H9 (cell line): ENCODE results near the gene TXNRD1. TPM values are rescaled to one million over a fixed set of nuclear protein-coding genes. Genes with fewer than 3 reads are reported as not detected.

Source experiments
- DNase-seq: peaks from one replicate; pipeline ENCODE4 v3.0.0-alpha.2; 2017
- H2AFZ ChIP-seq: one replicate; pipeline ENCODE4 v1.6.1; 2013; ENCODE audit warnings: mild to moderate bottlenecking, low read length, control low read depth, moderate library complexity
- H2AK5ac ChIP-seq: 2 replicates; pipeline ENCODE4 v1.6.1; 2013; ENCODE audit warnings: low read length, control low read depth, mixed read lengths; ENCODE audit not compliant: insufficient read length
- H2BK120ac ChIP-seq: one replicate; pipeline ENCODE4 v1.6.1; 2013; ENCODE audit warnings: low read depth, mild to moderate bottlenecking, low read length, control low read depth, inconsistent platforms; ENCODE audit not compliant: poor library complexity, severe bottlenecking
- H2BK12ac ChIP-seq: 2 replicates; pipeline ENCODE4 v1.6.1; 2013; ENCODE audit warnings: low read length, control low read depth, mixed read lengths, low read depth; ENCODE audit not compliant: insufficient read length
- H2BK15ac ChIP-seq: 2 replicates; pipeline ENCODE4 v1.6.1; 2013; ENCODE audit warnings: low read depth, low read length, control low read depth
- H2BK20ac ChIP-seq: one replicate; pipeline ENCODE4 v1.6.1; 2013; ENCODE audit warnings: low read depth, mild to moderate bottlenecking, low read length, control low read depth, inconsistent platforms; ENCODE audit not compliant: poor library complexity, severe bottlenecking
- H2BK5ac ChIP-seq: 2 replicates; pipeline ENCODE4 v1.6.1; 2013; ENCODE audit warnings: low read length, control low read depth, mixed read lengths; ENCODE audit not compliant: insufficient read length
- H3K14ac ChIP-seq: 2 replicates; pipeline ENCODE4 v1.6.1; 2013; ENCODE audit warnings: low read length, control low read depth; ENCODE audit not compliant: insufficient read depth
- H3K18ac ChIP-seq: 2 replicates; pipeline ENCODE4 v1.6.1; 2013; ENCODE audit warnings: low read depth, mild to moderate bottlenecking, mixed read lengths, low read length, control low read depth; ENCODE audit not compliant: insufficient read length
- H3K23ac ChIP-seq: 2 replicates; pipeline ENCODE4 v1.6.1; 2013; ENCODE audit warnings: low read length, control low read depth, mixed read lengths, low read depth; ENCODE audit not compliant: insufficient read length
- H3K23me2 ChIP-seq: 2 replicates; pipeline ENCODE4 v1.6.1; 2013; ENCODE audit warnings: low read depth, mild to moderate bottlenecking, mixed read lengths, low read length, control low read depth; ENCODE audit not compliant: insufficient read length, poor library complexity, severe bottlenecking
- H3K27ac ChIP-seq: 2 replicates; pipeline ENCODE4 v1.5.1; 2013; ENCODE audit warnings: low read length, control low read depth, mixed read lengths, low read depth; ENCODE audit not compliant: insufficient read length
- H3K27me3 ChIP-seq: 2 replicates; pipeline ENCODE4 v1.6.1; 2013; ENCODE audit warnings: low read length, control low read depth, inconsistent platforms; ENCODE audit not compliant: insufficient read depth
- H3K4ac ChIP-seq: 2 replicates; pipeline ENCODE4 v1.6.1; 2013; ENCODE audit warnings: low read depth, mild to moderate bottlenecking, control low read depth, inconsistent platforms, low read length, moderate library complexity
- H3K4me1 ChIP-seq: 2 replicates; pipeline ENCODE4 v1.6.1; 2013; ENCODE audit warnings: low read length, control low read depth, inconsistent platforms; ENCODE audit not compliant: insufficient read depth
- H3K4me2 ChIP-seq: 2 replicates; pipeline ENCODE4 v1.6.1; 2013; ENCODE audit warnings: low read length, control low read depth, mixed read lengths; ENCODE audit not compliant: insufficient read length, insufficient read depth
- H3K56ac ChIP-seq: 2 replicates; pipeline ENCODE4 v1.6.1; 2013; ENCODE audit warnings: low read depth, mild to moderate bottlenecking, mixed read lengths, low read length, control low read depth; ENCODE audit not compliant: insufficient read length
- H3K79me1 ChIP-seq: 2 replicates; pipeline ENCODE4 v1.6.1; 2013; ENCODE audit warnings: low read depth, mild to moderate bottlenecking, moderate library complexity, low read length, control low read depth, inconsistent platforms; ENCODE audit not compliant: insufficient read depth, poor library complexity, severe bottlenecking
- H3K79me2 ChIP-seq: 2 replicates; pipeline ENCODE4 v1.6.1; 2013; ENCODE audit warnings: low read length, control low read depth, inconsistent platforms; ENCODE audit not compliant: insufficient read depth
- H3K9ac ChIP-seq: 2 replicates; pipeline ENCODE4 v1.6.1; 2013; ENCODE audit warnings: low read length, control low read depth, mixed read lengths; ENCODE audit not compliant: insufficient read length; ENCODE audit errors: extremely low read depth
- H3K9me3 ChIP-seq: one replicate; pipeline ENCODE4 v1.6.1; 2013; ENCODE audit warnings: low read depth, low read length, inconsistent platforms; ENCODE audit not compliant: control insufficient read depth
- H3T11ph ChIP-seq: one replicate; pipeline ENCODE4 v1.6.1; 2013; ENCODE audit warnings: mild to moderate bottlenecking, low read length, control low read depth, inconsistent platforms
- H4K20me1 ChIP-seq: one replicate; pipeline ENCODE4 v1.6.1; 2013; ENCODE audit not compliant: control insufficient read depth, insufficient read length, insufficient read depth
- H4K5ac ChIP-seq: 2 replicates; pipeline ENCODE4 v1.6.1; 2013; ENCODE audit warnings: low read depth, mild to moderate bottlenecking, mixed read lengths, low read length, control low read depth; ENCODE audit not compliant: insufficient read length
- H4K8ac ChIP-seq: replicated peaks from 2 replicates; pipeline ENCODE4 v1.6.1; 2013; ENCODE audit warnings: low read length, control low read depth, mixed read lengths, low read depth; ENCODE audit not compliant: insufficient read length
- H4K91ac ChIP-seq: 2 replicates; pipeline ENCODE4 v1.6.1; 2013; ENCODE audit warnings: low read depth, mild to moderate bottlenecking, moderate library complexity, mixed read lengths, low read length, control low read depth; ENCODE audit not compliant: insufficient read length
- H3K27ac Mint-ChIP-seq, 3 experiments: 2 replicates in 2 of 3; 3 replicates in 1 of 3; pipeline ENCODE4 v1.8.0; 2020 to 2021; ENCODE audit warnings: mixed read lengths in 3 of 3, mild to moderate bottlenecking in 1 of 3, moderate library complexity in 1 of 3
- H3K27me3 Mint-ChIP-seq: 2 replicates; pipeline ENCODE4 v1.8.0; 2021; ENCODE audit warnings: low read depth, mild to moderate bottlenecking, moderate library complexity, mixed read lengths
- H3K36me3 Mint-ChIP-seq, 3 experiments: 2 replicates in 2 of 3; 3 replicates in 1 of 3; pipeline ENCODE4 v1.8.0; 2020 to 2021; ENCODE audit warnings: low read depth in 3 of 3, mixed read lengths in 3 of 3; ENCODE audit not compliant: insufficient read depth in 1 of 3
- H3K4me1 Mint-ChIP-seq, 2 experiments: 2 replicates each; pipeline ENCODE4 v1.8.0; 2020; ENCODE audit warnings: mixed read lengths in 2 of 2
- H3K4me3 Mint-ChIP-seq, 2 experiments: 2 replicates in 1 of 2; 3 replicates in 1 of 2; pipeline ENCODE4 v1.8.0; 2020 to 2021; ENCODE audit warnings: mild to moderate bottlenecking in 2 of 2, mixed read lengths in 2 of 2, moderate library complexity in 1 of 2
- H3K9me3 Mint-ChIP-seq, 2 experiments: 2 replicates in 1 of 2; 3 replicates in 1 of 2; pipeline ENCODE4 v1.8.0; 2020; ENCODE audit warnings: mild to moderate bottlenecking in 2 of 2, mixed read lengths in 2 of 2, moderate library complexity in 1 of 2
- CTCF ChIP-seq: fragments of 200-600 bp; sonication (generic); conservative IDR thresholded peaks from 3 replicates; pipeline ENCODE4 v1.8.0; 2021; ENCODE audit warnings: antibody characterized with exemption, mild to moderate bottlenecking
- WGBS: extraction: QIAGEN DNeasy Blood & Tissue Kit; methylation state at CpG from one replicate; pipeline ENCODE4 v1.1.7; 2013; ENCODE audit warnings: missing lambda C conversion rate, low lambda C conversion rate, mixed read lengths; ENCODE audit not compliant: insufficient read length; ENCODE audit errors: extremely low coverage; 5-methylcytosine and 5-hydroxymethylcytosine counted together
- total RNA-seq: library from RNA; stranded (reverse); gene quantifications from 2 replicates; pipeline ENCODE4 v1.2.1, GENCODE V29; 2021

The TXNRD1 gene
- total RNA-seq, 1 experiment from 2014 or later = 100 TPM

- H3K4me2 ChIP-seq = no peak overlapping the region
- WGBS = no CpG with 5 or more reads among the region's 6 CpGs
- H3K36me3 Mint-ChIP-seq = peaks cover 10 to 24% (median 22%) of the 10 kb centered on the region in 3 experiments
- H3K23me2 ChIP-seq = no peaks in the 10 kb centered on the region
- H3K56ac ChIP-seq = no peak overlapping the region
- H4K5ac ChIP-seq = no peak overlapping the region
- no peak overlapping the region for H4K8ac ChIP-seq
- no peak overlapping the region for H3K27ac Mint-ChIP-seq
- H3K9me3 ChIP-seq = no peaks in the 10 kb centered on the region
- no peak overlapping the region for H3K27ac ChIP-seq
- H2BK15ac ChIP-seq = no peak overlapping the region
- no peaks in the 10 kb centered on the region for H3K4me1 ChIP-seq
- no peaks in the 10 kb centered on the region for H3K79me1 ChIP-seq
- H3K27me3 Mint-ChIP-seq = peaks cover 7% of the 10 kb centered on the region
- H3K79me2 ChIP-seq = no peaks in the 10 kb centered on the region
- H2AFZ ChIP-seq = no peak overlapping the region
- no peak overlapping the region for H3K23ac ChIP-seq
- no peak overlapping the region for H3K18ac ChIP-seq
- H2AK5ac ChIP-seq = no peak overlapping the region
- no peak for TF ChIP-seq CTCF
- H3K9me3 Mint-ChIP-seq = peaks cover 44 to 48% of the 10 kb centered on the region in 2 experiments
- no peak overlapping the region for H2BK12ac ChIP-seq
- no peak overlapping the region for H3T11ph ChIP-seq
- no peak overlapping the region for H2BK120ac ChIP-seq
- no peak overlapping the region for H4K91ac ChIP-seq
- no peak overlapping the region for H2BK5ac ChIP-seq
- H3K4me1 Mint-ChIP-seq = peaks cover 5 to 6% of the 10 kb centered on the region in 2 experiments
- H3K27me3 ChIP-seq = no peaks in the 10 kb centered on the region
- no peak overlapping the region for H3K4me3 Mint-ChIP-seq
- H3K9ac ChIP-seq = no peak overlapping the region
- H2BK20ac ChIP-seq = no peak overlapping the region
- H3K4ac ChIP-seq = no peak overlapping the region
- H3K14ac ChIP-seq = no peak overlapping the region
- no peak for DNase-seq
- no peaks in the 10 kb centered on the region for H4K20me1 ChIP-seq
These were observed 17.2 kb downstream of the TXNRD1 start for GRCh38 chr12:104232609-104233280.
